IMR-90 (cell line): ENCODE measurements around the gene KRT1. TPM values are rescaled to one million over a fixed set of nuclear protein-coding genes. Genes with fewer than 3 reads are reported as not detected.

Experiments used
- ATAC-seq: fragments of 200-7000 bp; cut with Tn5 transposase; 2 replicates; pipeline ENCODE4 v1.9.1; 2020; ENCODE audit warnings: low read depth, mild to moderate bottlenecking, moderate library complexity
- BruUV-seq: library from RNA; stranded (reverse); fragments of 400-500 nt; replicated peaks from 2 replicates; lab custom pipeline; 2021; lab: Mats Ljungman, UMichigan
- CTCF ChIA-PET: fragments of 300-600 bp; formaldehyde crosslinking; extraction: SDS; loops from one replicate; lab custom pipeline; 2021; ENCODE audit warnings: antibody characterized with exemption; lab: Yijun Ruan, JAX
- POLR2A ChIA-PET: fragments of 300-600 bp; sonication (Branson Sonifier 250); formaldehyde crosslinking; loops from one replicate; lab custom pipeline; 2022; ENCODE audit warnings: antibody characterized with exemption; ENCODE audit not compliant: unreplicated experiment; lab: Charles Lee
- DNase-seq: peaks from one replicate; pipeline ENCODE4 v3.0.0; 2013
- H2AFZ ChIP-seq: replicated peaks from 2 replicates; pipeline ENCODE3; 2013; ENCODE audit warnings: low read length, mild to moderate bottlenecking; ENCODE audit not compliant: poor library complexity
- H2AK5ac ChIP-seq: 2 replicates; pipeline ENCODE4 v1.6.1; 2013; ENCODE audit warnings: low read depth, low read length, inconsistent platforms
- H2AK9ac ChIP-seq: replicated peaks from 2 replicates; pipeline ENCODE3; 2013; ENCODE audit warnings: mild to moderate bottlenecking, low read depth, low read length, moderate library complexity; ENCODE audit not compliant: poor library complexity
- H2BK120ac ChIP-seq: 2 replicates; pipeline ENCODE4 v1.6.1; 2013; ENCODE audit warnings: low read depth, low read length, inconsistent platforms
- H2BK15ac ChIP-seq: 3 replicates; pipeline ENCODE4 v1.6.1; 2013; ENCODE audit warnings: low read depth, low read length, inconsistent platforms
- H2BK20ac ChIP-seq: 2 replicates; pipeline ENCODE4 v1.6.1; 2013; ENCODE audit warnings: low read depth, mild to moderate bottlenecking, inconsistent platforms, low read length, moderate library complexity
- H2BK5ac ChIP-seq: 2 replicates; pipeline ENCODE4 v1.6.1; 2013; ENCODE audit warnings: mild to moderate bottlenecking, low read depth, low read length, inconsistent platforms; ENCODE audit not compliant: poor library complexity, severe bottlenecking
- H3K14ac ChIP-seq: replicated peaks from 2 replicates; pipeline ENCODE4 v1.6.1; 2013; ENCODE audit warnings: low read depth, low read length, inconsistent platforms
- H3K18ac ChIP-seq: 2 replicates; pipeline ENCODE4 v1.6.1; 2013; ENCODE audit warnings: low read depth, low read length, control low read depth
- H3K23ac ChIP-seq: 2 replicates; pipeline ENCODE4 v1.6.1; 2013; ENCODE audit warnings: low read depth, low read length, inconsistent platforms
- H3K27ac ChIP-seq: 2 replicates; pipeline ENCODE4 v1.5.1; 2013; ENCODE audit warnings: mild to moderate bottlenecking, control low read depth, low read length; ENCODE audit not compliant: insufficient read depth
- H3K27me3 ChIP-seq: 2 replicates; pipeline ENCODE4 v1.6.1; 2013; ENCODE audit warnings: low read length; ENCODE audit not compliant: control insufficient read depth, insufficient read depth
- H3K36me3 ChIP-seq: 2 replicates; pipeline ENCODE4 v1.6.1; 2013; ENCODE audit warnings: low read length, mixed read lengths; ENCODE audit not compliant: control insufficient read depth, insufficient read depth
- H3K4ac ChIP-seq: 2 replicates; pipeline ENCODE4 v1.6.1; 2013; ENCODE audit warnings: low read depth, low read length, inconsistent platforms
- H3K4me1 ChIP-seq: 2 replicates; pipeline ENCODE4 v1.6.1; 2013; ENCODE audit warnings: low read length, mixed read lengths; ENCODE audit not compliant: control insufficient read depth, insufficient read depth
- H3K4me2 ChIP-seq: 2 replicates; pipeline ENCODE4 v1.6.1; 2013; ENCODE audit warnings: low read depth, mild to moderate bottlenecking, control low read depth, low read length, moderate library complexity
- H3K4me3 ChIP-seq: 2 replicates; pipeline ENCODE4 v1.5.1; 2013; ENCODE audit warnings: low read depth, mild to moderate bottlenecking, control low read depth, low read length, moderate library complexity; ENCODE audit not compliant: insufficient read depth
- H3K56ac ChIP-seq: 2 replicates; pipeline ENCODE4 v1.6.1; 2013; ENCODE audit warnings: low read length, inconsistent platforms; ENCODE audit not compliant: insufficient read depth; ENCODE audit errors: extremely low read depth
- H3K79me1 ChIP-seq, 2 experiments: 2 replicates each; pipeline ENCODE4 v1.6.1; 2013; ENCODE audit warnings: low read length in 2 of 2, inconsistent platforms in 1 of 2, low read depth in 1 of 2
- H3K9ac ChIP-seq: 2 replicates; pipeline ENCODE4 v1.6.1; 2013; ENCODE audit warnings: low read depth, low read length, control low read depth
- H3K9me1 ChIP-seq: 2 replicates; pipeline ENCODE4 v1.6.1; 2013; ENCODE audit warnings: low read length, inconsistent platforms; ENCODE audit not compliant: insufficient read depth
- H3K9me3 ChIP-seq: 2 replicates; pipeline ENCODE4 v1.6.1; 2013; ENCODE audit warnings: low read length; ENCODE audit not compliant: control insufficient read depth, insufficient read depth
- H4K20me1 ChIP-seq: 2 replicates; pipeline ENCODE4 v1.6.1; 2013; ENCODE audit warnings: low read length, inconsistent platforms; ENCODE audit not compliant: insufficient read depth
- H4K5ac ChIP-seq: 2 replicates; pipeline ENCODE4 v1.6.1; 2013; ENCODE audit warnings: mild to moderate bottlenecking, low read depth, low read length, control low read depth
- H4K8ac ChIP-seq, 2 experiments: 2 replicates each; pipeline ENCODE4 v1.6.1; 2013; ENCODE audit warnings: low read depth in 2 of 2, low read length in 2 of 2, control low read depth in 1 of 2, inconsistent platforms in 1 of 2
- H4K91ac ChIP-seq: 2 replicates; pipeline ENCODE4 v1.6.1; 2013; ENCODE audit warnings: low read depth, low read length, inconsistent platforms; ENCODE audit not compliant: insufficient read depth
- BHLHE40 ChIP-seq: fragments of 150-350 bp; IDR thresholded peaks from 2 replicates; pipeline ENCODE4 v1.6.1; 2016; ENCODE audit warnings: mild to moderate bottlenecking, low read depth, low read length
- CEBPB ChIP-seq: IDR thresholded peaks from 2 replicates; pipeline ENCODE4 v1.6.1; 2012; ENCODE audit warnings: low read depth, low read length, improper control_type of control experiment
- CHD1 ChIP-seq: IDR thresholded peaks from 2 replicates; pipeline ENCODE4 v1.6.1; 2012; ENCODE audit warnings: low read depth, low read length, improper control_type of control experiment
- CTCF ChIP-seq: conservative IDR thresholded peaks from 2 replicates; pipeline ENCODE4 v1.5.1; 2012; ENCODE audit warnings: mild to moderate bottlenecking, low read depth, low read length, improper control_type of control experiment
- FOS ChIP-seq: fragments of 150-350 bp; IDR thresholded peaks from 2 replicates; pipeline ENCODE4 v1.6.1; 2016; ENCODE audit warnings: low read depth, low read length
- MAZ ChIP-seq: IDR thresholded peaks from 2 replicates; pipeline ENCODE4 v1.6.1; 2012; ENCODE audit warnings: low read depth, mild to moderate bottlenecking, low read length, improper control_type of control experiment, moderate library complexity, borderline replicate concordance
- NFE2L2 ChIP-seq: fragments of 150-350 bp; IDR thresholded peaks from 2 replicates; pipeline ENCODE4 v1.6.1; 2016; ENCODE audit warnings: low read depth, mild to moderate bottlenecking, low read length
- POLR2A ChIP-seq: IDR thresholded peaks from 2 replicates; pipeline ENCODE4 v1.6.1; 2012; ENCODE audit warnings: mild to moderate bottlenecking, low read depth, low read length
- RAD21 ChIP-seq: IDR thresholded peaks from 2 replicates; pipeline ENCODE4 v1.6.1; 2012; ENCODE audit warnings: low read length, improper control_type of control experiment
- RCOR1 ChIP-seq: IDR thresholded peaks from 2 replicates; pipeline ENCODE4 v1.6.1; 2012; ENCODE audit warnings: mild to moderate bottlenecking, low read length, improper control_type of control experiment; ENCODE audit not compliant: insufficient replicate concordance
- RFX5 ChIP-seq: IDR thresholded peaks from 2 replicates; pipeline ENCODE4 v1.8.0; 2012; ENCODE audit warnings: low read depth, mild to moderate bottlenecking, low read length, moderate library complexity
- SMC3 ChIP-seq: fragments of 150-350 bp; IDR thresholded peaks from 2 replicates; pipeline ENCODE4 v1.6.1; 2016; ENCODE audit warnings: low read depth, mild to moderate bottlenecking, antibody characterized with exemption, low read length, moderate library complexity
- USF2 ChIP-seq: fragments of 150-350 bp; IDR thresholded peaks from 2 replicates; pipeline ENCODE4 v1.6.1; 2017; ENCODE audit warnings: mild to moderate bottlenecking, antibody characterized with exemption, low read length, low read depth
- WGBS, 2 experiments: methylation state at CpG; one replicate each; pipeline versions ENCODE4 v1.1.5 to v1.1.7; 2013; ENCODE audit warnings: missing lambda C conversion rate in 2 of 2; ENCODE audit not compliant: insufficient read length in 1 of 2; ENCODE audit errors: extremely low coverage in 2 of 2; 5-methylcytosine and 5-hydroxymethylcytosine counted together
- dilution Hi-C: fragments of 300-500 bp; cut with HindIII; formaldehyde crosslinking; loops from one replicate; pipeline ENCODE4 v1.14.3; 2018; ENCODE audit warnings: low sequenced_read_pairs; ENCODE audit not compliant: unreplicated experiment
- in situ Hi-C: fragments of 300-500 bp; cut with MboI; formaldehyde crosslinking; loops from 3 replicates; pipeline ENCODE4 v1.14.3; 2019; ENCODE audit warnings: low sequenced_read_pairs, inconsistent platforms, mixed read lengths
- intact Hi-C: fragments of 100-400 bp; cut with micrococcal nuclease; formaldehyde crosslinking; loops from 2 replicates; pipeline ENCODE4 v1.10.0; 2022
- polyA plus RNA-seq, 3 experiments: library from polyadenylated mRNA; depleted of rRNA; stranded (reverse); fragments of >200 nt; gene quantifications; 2 replicates each; pipeline ENCODE4 v1.2.3, GENCODE V29; 2012; ENCODE audit warnings: low replicate concordance in 1 of 3
- total RNA-seq: library from RNA; depleted of rRNA; stranded (reverse); fragments of >200 nt; gene quantifications from 2 replicates; pipeline ENCODE4 v1.2.3, GENCODE V29; 2012
- TF ChIP-seq, protein P1 (sequence below): fragments of 150-350 bp; IDR thresholded peaks from 2 replicates; pipeline ENCODE4 v1.6.1; 2016; ENCODE audit warnings: low read depth, mild to moderate bottlenecking, low read length, moderate library complexity, borderline replicate concordance

KRT1 gene
- total and polyA plus RNA-seq, 2 of the 4 experiments (the other 2 are of a cell fraction): not detected

DNA sequence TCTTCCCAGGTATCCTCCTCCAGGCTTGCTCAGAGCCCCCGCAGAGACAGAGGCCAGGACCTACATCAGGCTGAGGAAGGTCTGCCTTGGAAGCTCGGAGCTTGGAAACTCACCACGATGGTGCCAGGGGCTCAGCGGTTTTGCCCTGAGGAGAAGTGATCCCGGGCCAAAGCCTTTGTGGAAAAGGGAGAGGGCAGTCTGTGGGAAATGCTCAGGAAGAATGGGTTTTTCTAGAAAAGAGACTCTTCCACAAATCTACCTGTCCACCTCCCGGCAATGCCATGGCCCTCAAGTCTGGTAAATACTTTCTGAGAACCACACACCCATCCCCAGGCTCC is 36.2 kb downstream of the KRT1 start:
- 40% methylated on average over 1 of the region's 6 CpGs; no CpG with 5 or more reads in 1 of the 2 experiments for WGBS, 2 experiments
- CTCF ChIA-PET: no interaction called here
- H3K27me3 ChIP-seq: peaks cover 32% of the 10 kb centered on the region

More for the DNA sequence above, 36.2 kb downstream of the KRT1 start:
- dilution Hi-C loops (no loop called here), in situ Hi-C loops (no loop called here), intact Hi-C loops (no loop called here)
- no peak overlapping the region for H2AFZ ChIP-seq
- H4K8ac ChIP-seq: no peak overlapping the region
- no peaks in the 10 kb centered on the region for H3K4me1 ChIP-seq
- BruUV-seq: no TSS peak
- no peak overlapping the region for H3K4me2 ChIP-seq
- no peaks in the 10 kb centered on the region for H3K9me3 ChIP-seq
- no peak overlapping the region for H3K18ac ChIP-seq
- H2AK9ac ChIP-seq: no peak overlapping the region
- POLR2A ChIA-PET: no interaction called here
- DNase-seq (no peak), ATAC-seq (no peak)
- no peak overlapping the region for H2BK120ac ChIP-seq
- no peak overlapping the region for H2BK15ac ChIP-seq
- no peaks in the 10 kb centered on the region for H3K79me1 ChIP-seq
- H3K23ac ChIP-seq: no peak overlapping the region
- H3K56ac ChIP-seq: no peak overlapping the region
- TF ChIP-seq NFE2L2: no peak
- TF ChIP-seq CTCF: no peak
- TF ChIP-seq USF2: no peak
- no peak for TF ChIP-seq MAZ
- no peak for TF ChIP-seq SMC3
- TF ChIP-seq RCOR1: no peak
- TF ChIP-seq RAD21: no peak
- TF ChIP-seq FOS: no peak
- TF ChIP-seq, protein P1, sequence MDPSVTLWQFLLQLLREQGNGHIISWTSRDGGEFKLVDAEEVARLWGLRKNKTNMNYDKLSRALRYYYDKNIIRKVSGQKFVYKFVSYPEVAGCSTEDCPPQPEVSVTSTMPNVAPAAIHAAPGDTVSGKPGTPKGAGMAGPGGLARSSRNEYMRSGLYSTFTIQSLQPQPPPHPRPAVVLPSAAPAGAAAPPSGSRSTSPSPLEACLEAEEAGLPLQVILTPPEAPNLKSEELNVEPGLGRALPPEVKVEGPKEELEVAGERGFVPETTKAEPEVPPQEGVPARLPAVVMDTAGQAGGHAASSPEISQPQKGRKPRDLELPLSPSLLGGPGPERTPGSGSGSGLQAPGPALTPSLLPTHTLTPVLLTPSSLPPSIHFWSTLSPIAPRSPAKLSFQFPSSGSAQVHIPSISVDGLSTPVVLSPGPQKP: no peak
- no peak for TF ChIP-seq BHLHE40
- TF ChIP-seq CEBPB: no peak
- TF ChIP-seq RFX5: no peak
- TF ChIP-seq POLR2A: no peak
- no peak for TF ChIP-seq CHD1
- no peak overlapping the region for H3K27ac ChIP-seq
- H3K9ac ChIP-seq: no peak overlapping the region
- H4K20me1 ChIP-seq: no peaks in the 10 kb centered on the region
- H3K36me3 ChIP-seq: no peaks in the 10 kb centered on the region
- H2BK5ac ChIP-seq: no peak overlapping the region
- no peak overlapping the region for H3K4ac ChIP-seq
- no peak overlapping the region for H2AK5ac ChIP-seq
- no peaks in the 10 kb centered on the region for H3K9me1 ChIP-seq
- no peak overlapping the region for H4K91ac ChIP-seq
- H3K4me3 ChIP-seq: no peak overlapping the region
- no peak overlapping the region for H2BK20ac ChIP-seq
- no peak overlapping the region for H4K5ac ChIP-seq
- H3K14ac ChIP-seq: no peak overlapping the region
